Stimulated activated CD4-positive, alpha-beta T cell treated with anti-CD3 and anti-CD28 coated beads, TNF-alpha, amount 100 ng/mL, for 1 hour (primary cell): ENCODE measurements around the gene CREB1.

Experiments
- DNase-seq, 3 donors: peaks; one replicate each; pipeline ENCODE4 v3.0.0-alpha.2; 2020; ENCODE audit warnings: low read depth in 3 of 3, low spot score in 1 of 3

Gene CREB1

GRCh38 chr2:207503234-207503633 is 26.5 kb upstream of the CREB1 start:
- no peak for DNase-seq

- no peak for DNase-seq
Observed at GRCh38 chr2:207504513-207505170, 25.1 kb upstream of the CREB1 start.

GRCh38 chr2:207505171-207505570 is 24.6 kb upstream of the CREB1 start:
- DNase-seq = no peak

- DNase-seq = no peak
Observed at GRCh38 chr2:207505728-207506127, 24.0 kb upstream of the CREB1 start.

- no peak for DNase-seq
Observed at GRCh38 chr2:207506426-207506825, 23.3 kb upstream of the CREB1 start.

GRCh38 chr2:207510148-207510547 is 19.6 kb upstream of the CREB1 start:
- no peak for DNase-seq

GRCh38 chr2:207511851-207512250 is 17.9 kb upstream of the CREB1 start:
- DNase-seq = no peak

GRCh38 chr2:207512356-207512755 is 17.4 kb upstream of the CREB1 start:
- DNase-seq = no peak

GRCh38 chr2:207513551-207514257 is 16.1 kb upstream of the CREB1 start:
- no peak for DNase-seq

- DNase-seq = no peak
Observed at GRCh38 chr2:207514451-207514850, 15.3 kb upstream of the CREB1 start.

- DNase-seq = no peak
Observed at GRCh38 chr2:207515671-207516070, 14.1 kb upstream of the CREB1 start.

GRCh38 chr2:207516206-207516605 is 13.6 kb upstream of the CREB1 start:
- no peak for DNase-seq

GRCh38 chr2:207523005-207523404 is 6.8 kb upstream of the CREB1 start:
- DNase-seq = no peak

- no peak for DNase-seq
Observed at GRCh38 chr2:207525296-207525695, 4.5 kb upstream of the CREB1 start.

- DNase-seq = peak; percentile 38 to 52 (median 40)
Observed at GRCh38 chr2:207528980-207529329, 807 bp upstream of the CREB1 start.

- peak in 2 of 3 donors; percentile 21 to 22 for DNase-seq
Observed at GRCh38 chr2:207530160-207531031, 634 bp downstream of the CREB1 start.

GRCh38 chr2:207531032-207531952 is 1.5 kb downstream of the CREB1 start:
- DNase-seq = no peak

GRCh38 chr2:207532676-207533075 is 2.9 kb downstream of the CREB1 start:
- no peak for DNase-seq

- no peak for DNase-seq
Observed at GRCh38 chr2:207533461-207534008, 3.8 kb downstream of the CREB1 start.

GRCh38 chr2:207534417-207534816 is 4.7 kb downstream of the CREB1 start:
- no peak for DNase-seq

- DNase-seq = no peak
Observed at GRCh38 chr2:207539470-207539869, 9.7 kb downstream of the CREB1 start.
